ENCODE results near the gene LMO2.

Gene LMO2

DNA sequence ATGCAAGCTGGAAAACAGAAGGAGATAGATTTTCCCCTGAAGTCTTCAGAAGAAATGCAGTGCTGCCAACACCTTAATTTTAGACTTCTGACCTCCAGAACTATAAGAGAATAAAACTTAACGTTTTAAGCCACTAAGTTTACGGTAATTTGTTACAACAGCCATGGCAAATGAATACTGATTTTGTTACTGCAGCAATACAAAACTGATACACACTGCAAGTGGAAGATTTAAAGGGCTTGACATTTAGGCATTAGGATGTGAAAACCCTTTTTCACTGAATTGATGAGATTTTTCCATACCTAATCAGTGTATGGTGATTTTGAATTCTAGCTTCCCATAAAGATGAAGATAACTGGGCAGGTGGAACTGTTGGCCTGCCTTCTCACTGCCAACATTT, 22.1 kb upstream of the LMO2 start:
- no peak for DNase-seq (ENCODE audit: low read depth)

- no peak for DNase-seq (ENCODE audit: low read depth)
Measured at GRCh38 chr11:33912405-33913361, 20.8 kb upstream of the LMO2 start.

- no peak for DNase-seq (ENCODE audit: low read depth)
Measured at GRCh38 chr11:33910958-33911339, 19.1 kb upstream of the LMO2 start.

- no peak for DNase-seq (ENCODE audit: low read depth)
Measured at GRCh38 chr11:33910296-33910957, 18.6 kb upstream of the LMO2 start.

- DNase-seq (ENCODE audit: low read depth) = no peak
Measured at GRCh38 chr11:33909552-33909951, 17.7 kb upstream of the LMO2 start.

DNA sequence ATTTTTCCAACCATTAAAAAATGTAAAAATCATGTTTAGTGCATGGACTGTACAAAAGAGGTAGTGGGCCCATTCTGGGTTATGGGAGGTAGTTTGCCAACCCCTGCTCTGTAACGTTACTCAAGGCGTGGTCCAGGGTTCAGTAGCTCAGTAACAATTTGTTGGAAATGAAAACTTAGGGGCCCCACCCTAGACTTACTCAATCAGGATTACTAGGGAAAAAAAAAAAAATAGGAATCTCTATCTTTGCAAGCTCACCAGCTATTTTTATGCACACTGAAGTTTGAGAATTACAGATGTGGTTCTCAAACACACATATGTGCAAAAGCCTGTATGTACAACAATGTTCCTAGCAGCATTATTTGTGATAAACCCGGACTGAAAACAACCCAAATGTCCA, 17.3 kb upstream of the LMO2 start:
- no peak for DNase-seq (ENCODE audit: low read depth)

- no peak for DNase-seq (ENCODE audit: low read depth)
Measured at GRCh38 chr11:33907421-33907820, 15.5 kb upstream of the LMO2 start.

DNA sequence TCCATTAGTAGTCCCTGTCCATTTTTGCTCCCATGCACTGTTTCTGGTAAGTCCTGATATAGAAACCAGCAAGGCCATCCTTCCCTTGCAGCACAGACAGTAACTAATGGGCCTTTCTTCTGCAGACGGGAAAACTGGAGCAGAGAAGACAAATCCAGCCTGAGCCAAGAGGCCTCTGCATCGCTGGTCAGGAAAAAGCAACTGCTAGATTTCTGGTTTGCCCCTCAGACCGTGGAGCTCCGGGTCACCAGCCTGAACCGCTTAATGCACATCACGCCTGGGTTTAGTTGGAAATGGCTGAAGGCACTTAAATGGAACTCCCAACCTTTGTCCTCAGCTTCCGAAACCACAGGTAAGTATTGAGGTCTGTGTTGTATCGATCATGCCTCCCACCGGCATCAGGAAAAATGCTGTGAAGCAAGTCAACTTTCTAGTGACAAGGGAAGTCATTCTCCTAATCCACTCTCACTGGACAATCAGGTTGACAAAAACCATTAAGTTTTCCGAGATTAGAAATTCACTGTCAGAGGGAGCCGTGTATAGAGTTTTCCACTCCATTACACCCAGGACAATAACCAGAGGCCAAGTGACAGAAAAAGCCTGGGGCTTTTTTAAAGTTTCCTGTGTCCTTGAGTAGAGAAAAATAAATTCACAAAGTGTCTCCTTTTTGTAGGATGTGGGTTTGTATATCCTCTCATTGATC, 14.8 kb upstream of the LMO2 start:
- DNase-seq (ENCODE audit: low read depth) = no peak

DNA sequence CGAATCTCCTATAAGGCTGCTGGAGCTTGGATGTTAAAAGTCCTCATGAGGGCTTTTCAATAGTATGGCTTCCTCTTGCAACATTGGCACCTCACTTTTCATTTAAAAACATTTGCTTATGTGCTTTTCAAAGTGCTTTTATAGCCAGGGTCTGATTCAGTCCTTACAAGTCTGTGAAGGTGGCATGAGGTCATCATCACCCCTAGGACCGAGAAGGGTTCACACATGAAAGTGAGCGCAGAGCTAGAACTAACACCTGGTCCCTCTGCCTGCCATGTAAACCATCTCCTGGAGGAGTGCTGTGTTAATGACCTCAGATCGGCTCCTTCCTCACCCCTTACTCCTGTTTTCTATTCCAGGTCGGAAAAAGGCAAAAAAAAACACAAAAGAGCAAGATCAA, 12.2 kb upstream of the LMO2 start:
- DNase-seq (ENCODE audit: low read depth) = no peak

DNA sequence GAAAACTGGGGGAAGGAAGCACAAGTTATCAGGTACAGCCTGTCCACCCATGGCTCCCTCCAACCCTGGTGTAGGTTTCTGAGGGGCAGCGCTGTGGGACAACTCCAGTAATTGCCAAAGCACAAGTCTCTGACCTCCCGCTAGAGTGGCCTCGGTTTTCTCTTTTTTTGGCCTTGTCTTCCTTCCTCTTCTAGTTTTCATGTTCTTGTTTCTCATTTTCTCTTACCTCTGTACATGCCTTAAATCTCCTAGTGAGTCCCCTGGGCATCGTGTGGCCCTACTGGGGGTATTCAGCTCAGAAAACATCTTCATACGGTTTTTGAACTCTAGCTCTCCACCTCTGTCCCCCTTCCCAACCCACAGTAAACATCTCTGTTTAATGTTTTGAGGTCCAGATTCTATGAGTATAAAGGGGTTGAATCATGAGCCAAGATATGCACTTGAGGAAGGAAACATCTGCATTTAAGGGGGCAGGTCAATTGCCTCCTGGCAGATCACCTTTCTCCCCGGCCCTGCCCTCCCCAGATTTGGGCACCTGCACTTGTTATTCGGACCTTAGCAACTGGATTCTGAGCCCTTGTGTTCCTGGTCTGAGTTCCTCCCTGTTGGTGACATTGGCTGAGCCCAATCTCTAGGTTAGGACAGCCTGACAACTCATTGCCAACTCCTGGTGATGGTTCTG, 8.4 kb upstream of the LMO2 start:
- no peak for DNase-seq (ENCODE audit: low read depth)

DNA sequence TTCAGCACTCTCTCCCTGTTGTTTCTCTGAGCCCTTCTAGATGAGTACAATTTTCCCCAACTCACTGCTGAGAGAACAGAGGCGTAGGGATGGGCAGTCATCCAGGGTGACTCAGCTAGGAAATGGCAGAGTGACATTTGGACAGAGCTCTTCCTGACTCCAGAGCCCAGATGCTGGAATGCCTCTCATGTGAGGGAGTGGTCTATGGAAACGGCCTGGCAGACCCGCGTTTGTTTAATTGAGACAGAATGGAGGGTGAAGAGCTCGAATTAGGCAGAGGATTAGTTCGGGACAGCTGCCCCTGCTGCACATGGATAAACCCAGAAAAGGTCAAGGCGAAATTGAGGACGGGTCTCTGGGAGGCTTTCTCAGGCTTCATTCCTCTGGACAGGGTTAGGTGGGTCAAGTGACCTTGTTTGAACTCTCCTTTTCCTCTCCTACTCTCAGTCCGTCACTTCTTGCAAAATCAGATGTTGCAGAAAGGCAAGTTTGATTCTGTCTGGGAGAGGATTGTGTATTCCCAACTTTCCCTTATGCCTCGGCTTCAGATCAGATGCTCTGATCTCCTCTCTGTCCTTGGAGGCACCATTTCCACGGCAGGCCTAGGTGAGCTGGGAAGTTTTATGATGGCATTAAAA, 7.6 kb upstream of the LMO2 start:
- no peak for DNase-seq (ENCODE audit: low read depth)

DNA sequence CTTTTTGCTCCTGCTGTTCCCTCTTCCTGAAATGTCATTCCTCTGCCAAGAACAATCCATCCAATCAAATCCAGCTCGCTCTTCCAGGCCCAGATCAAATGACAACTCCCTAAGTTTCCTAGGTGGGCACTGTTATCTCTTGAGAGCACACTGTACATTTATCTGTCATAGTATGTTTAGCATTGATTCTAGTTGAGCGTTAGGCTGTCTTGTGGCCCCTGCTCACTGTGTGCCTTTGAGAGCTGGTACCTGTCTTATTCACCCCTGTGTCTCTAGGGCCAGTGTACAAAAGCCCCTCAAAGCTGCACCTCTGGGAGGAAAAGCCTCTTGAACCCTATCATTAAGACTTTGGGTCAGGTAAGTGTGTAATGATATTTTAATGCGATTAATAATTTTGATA, 7.1 kb upstream of the LMO2 start:
- DNase-seq (ENCODE audit: low read depth) = no peak

DNA sequence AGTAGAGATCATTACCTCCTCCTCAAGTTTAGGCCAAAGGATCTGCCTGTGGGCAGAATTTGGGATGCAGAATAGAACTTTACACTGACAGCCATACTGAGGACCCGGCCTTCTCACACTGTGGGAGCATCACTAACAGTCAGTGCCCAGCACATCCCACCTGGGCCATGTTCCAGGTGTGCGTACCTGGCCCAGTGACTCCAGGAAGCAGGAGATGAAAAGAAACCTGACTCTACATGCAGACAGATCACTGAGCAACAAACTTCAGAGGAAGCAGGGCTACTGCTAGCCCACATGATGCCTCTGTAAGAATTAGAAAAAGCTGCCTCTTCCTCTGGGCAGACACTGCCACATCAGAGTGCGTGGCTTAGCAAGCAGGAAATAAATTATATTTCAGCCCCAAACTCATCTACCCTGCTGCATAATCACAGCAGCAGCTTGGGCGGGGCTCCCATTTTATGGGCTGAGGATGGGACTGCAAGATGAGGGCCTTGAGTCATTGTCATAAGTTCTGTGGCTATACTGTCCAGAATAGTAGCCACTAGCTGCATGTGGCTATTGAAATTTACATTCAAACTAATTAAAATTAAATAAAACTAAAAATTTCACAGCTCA, 6.0 kb upstream of the LMO2 start:
- no peak for DNase-seq (ENCODE audit: low read depth)

- DNase-seq (ENCODE audit: low read depth) = no peak
Measured at GRCh38 chr11:33896911-33897310, 5.0 kb upstream of the LMO2 start.

GRCh38 chr11:33895752-33896137, 3.9 kb upstream of the LMO2 start:
- no peak for DNase-seq (ENCODE audit: low read depth)

DNA sequence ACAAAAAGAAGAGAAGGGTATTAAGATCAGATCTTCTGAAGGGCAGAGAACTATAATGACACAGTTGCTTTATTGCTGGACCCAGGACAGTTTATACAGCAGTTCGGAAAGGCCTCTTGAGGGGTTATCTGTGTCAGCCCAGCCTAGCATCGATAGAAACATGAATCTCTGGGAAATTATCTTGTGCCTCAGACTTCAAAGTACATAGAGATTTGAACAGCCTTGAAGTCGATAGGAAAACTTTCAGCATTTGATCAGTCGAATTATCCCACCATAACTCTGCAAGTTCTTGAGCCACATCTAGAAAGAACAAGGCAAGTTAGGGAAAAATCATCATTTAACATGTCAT, 2.5 kb upstream of the LMO2 start:
- no peak for DNase-seq (ENCODE audit: low read depth)

DNA sequence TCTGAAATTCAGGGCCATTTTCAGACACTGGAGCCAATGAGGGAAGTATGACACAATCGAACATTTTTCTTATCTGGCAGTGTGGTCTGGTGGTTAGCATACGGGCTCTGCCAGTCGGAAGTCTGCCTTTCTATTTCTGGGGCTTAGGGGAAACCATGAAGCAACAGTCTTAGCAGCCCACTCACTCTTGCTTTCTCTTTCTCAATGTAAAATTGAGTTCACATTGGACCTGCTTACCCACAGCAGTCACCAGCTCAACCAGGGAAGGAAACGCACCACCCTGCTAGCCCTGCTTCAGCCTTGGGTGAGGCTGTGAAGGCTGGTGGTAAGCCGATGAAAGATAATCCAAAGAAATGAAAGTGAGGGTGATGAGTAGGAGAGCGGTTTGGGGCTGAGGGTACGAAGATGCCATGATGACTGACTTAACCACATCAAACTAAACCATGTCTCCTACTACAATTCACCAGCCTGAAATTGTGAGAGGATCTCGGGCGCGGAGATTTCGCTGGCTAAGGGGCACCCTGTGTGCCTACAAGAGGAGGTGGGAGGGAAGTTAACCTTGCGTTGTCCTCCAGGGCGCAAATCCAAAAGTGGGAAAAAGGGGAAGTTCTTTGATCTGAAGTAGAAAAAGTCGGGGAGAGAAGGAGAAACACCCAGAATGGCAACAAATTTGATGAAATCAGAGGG, 2.0 kb upstream of the LMO2 start:
- DNase-seq (ENCODE audit: low read depth) = peak; percentile 64

DNA sequence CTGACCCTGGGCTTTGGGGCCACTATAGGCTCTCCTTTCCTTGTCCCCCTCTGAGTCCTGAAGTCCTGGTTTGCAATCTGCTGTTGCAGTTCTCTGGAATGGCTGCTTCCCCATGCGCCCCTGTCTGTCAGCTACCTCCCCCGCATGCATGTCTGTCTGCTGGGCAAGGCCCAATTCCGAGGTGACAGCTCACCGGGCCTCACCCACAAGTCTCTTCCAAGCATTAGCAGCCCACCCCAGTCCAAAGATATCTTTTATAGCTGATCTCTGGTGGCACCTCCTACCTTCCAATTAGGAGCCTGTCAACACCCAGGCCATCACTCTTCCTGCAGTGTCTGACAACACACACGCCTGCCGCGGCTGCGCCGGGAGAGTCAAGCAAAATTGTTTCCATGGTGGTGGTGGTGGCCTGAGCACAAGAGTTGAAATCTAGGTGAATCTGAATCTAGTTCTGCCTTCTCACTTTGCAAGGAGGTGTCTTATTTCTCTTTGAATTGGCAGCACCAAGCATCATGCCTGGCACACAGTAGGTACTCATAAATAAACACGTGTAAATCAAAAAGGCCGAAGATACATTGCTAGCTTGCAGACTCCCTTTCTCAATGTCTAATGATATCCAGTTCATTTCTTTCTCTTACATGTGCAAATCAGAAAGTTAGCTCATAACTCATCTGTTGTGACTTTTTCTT, 1.2 kb upstream of the LMO2 start:
- no peak for DNase-seq (ENCODE audit: low read depth)

- DNase-seq (ENCODE audit: low read depth) = no peak
Measured at GRCh38 chr11:33889821-33890378, 2.0 kb downstream of the LMO2 start.

DNA sequence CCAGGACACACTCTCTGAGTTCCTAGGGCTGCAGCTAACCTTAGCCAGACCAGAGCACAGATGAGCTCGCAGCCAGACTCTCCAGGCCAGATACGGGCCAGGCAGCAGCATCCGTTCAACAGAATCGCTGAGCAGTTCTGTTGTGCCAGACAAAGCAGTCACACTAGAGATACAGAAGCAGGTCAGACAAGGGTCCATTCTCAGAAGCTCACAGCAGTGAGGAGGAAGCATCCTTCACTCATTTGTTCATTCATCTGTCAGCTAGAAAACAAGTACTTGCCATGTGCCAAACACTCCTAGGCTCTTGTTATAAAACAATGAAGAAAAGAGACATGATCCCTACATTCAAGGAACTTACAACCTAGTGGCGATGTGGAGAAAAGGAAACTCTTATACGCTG, 2.6 kb downstream of the LMO2 start:
- DNase-seq (ENCODE audit: low read depth) = no peak
